Measurements from ENCODE around the gene SPANXN3. TPM values are rescaled to one million over a fixed set of nuclear protein-coding genes. Genes with fewer than 3 reads are reported as not detected.

The SPANXN3 gene
- total RNA-seq, 4 donors from 2014 or later: not detected

- DNase-seq (ENCODE audit: low spot score) (no peak), ATAC-seq (ENCODE audit: low FRiP score) (no peak)
- TF ChIP-seq CTCF (IDR thresholded peaks at IDR 0.05): no peak
Measured at GRCh38 chrX:143462696-143463095, 54.6 kb downstream of the SPANXN3 start.

GRCh38 chrX:143461606-143462005 is 55.7 kb downstream of the SPANXN3 start:
- ATAC-seq (ENCODE audit: low FRiP score) (no peak), DNase-seq (ENCODE audit: low spot score) (no peak)
- no peak for TF ChIP-seq CTCF (IDR thresholded peaks at IDR 0.05)

Other genes with a start within 250 kb of the SPANXN3 start
- gene SLITRK4, start 118.6 kb upstream of the SPANXN3 start, total RNA-seq: 1 to 10 TPM; 2.8 to 6.0 (median 4.3) TPM
- not detected for gene SPANXN2, start 203.3 kb upstream of the SPANXN3 start, total RNA-seq